Thyroid gland (tissue), 4 donors: ENCODE data around the gene ALAS1. TPM values are rescaled to one million over a fixed set of nuclear protein-coding genes. Genes with fewer than 3 reads are reported as not detected.

Experiments
- DNase-seq, 2 donors: peaks; one replicate each; pipeline ENCODE4 v3.0.0-alpha.2; 2019
- H3K27ac ChIP-seq, 3 donors: fragments of 200-600 bp; sonication (generic); 1 replicate in 2 of 3; 2 replicates in 1 of 3; pipeline ENCODE4 v1.5.1; 2016 to 2019; ENCODE audit warnings: mild to moderate bottlenecking in 1 of 3, moderate library complexity in 1 of 3
- H3K27me3 ChIP-seq: fragments of 200-600 bp; sonication (generic); one replicate; pipeline ENCODE4 v1.5.1; 2019
- H3K36me3 ChIP-seq, 2 donors: fragments of 200-600 bp; sonication (generic); one replicate each; pipeline ENCODE4 v1.5.1; 2016 to 2019
- H3K4me1 ChIP-seq, 2 donors: fragments of 200-600 bp; sonication (generic); one replicate each; pipeline ENCODE4 v1.5.1; 2017 to 2019
- H3K4me3 ChIP-seq, 3 donors: fragments of 200-600 bp; sonication (generic); replicated peaks in 1 of 3; 1 replicate in 2 of 3; 2 replicates in 1 of 3; pipeline ENCODE4 v1.5.1; 2016; ENCODE audit warnings: mild to moderate bottlenecking in 1 of 3
- H3K9me3 ChIP-seq: fragments of 200-600 bp; sonication (generic); one replicate; pipeline ENCODE4 v1.5.1; 2017
- CTCF ChIP-seq, 6 experiments: fragments of 200-600 bp in 3 of 6; fragments of 450-650 bp in 3 of 6; sonication (generic) in 3 of 6; IDR thresholded peaks; one replicate each; pipeline ENCODE4 v1.5.1; 2016 to 2019; ENCODE audit warnings: antibody characterized with exemption in 6 of 6, mild to moderate bottlenecking in 2 of 6, inconsistent platforms in 1 of 6, moderate library complexity in 1 of 6
- POLR2A ChIP-seq, 2 donors: fragments of 450-650 bp; IDR thresholded peaks; one replicate each; pipeline ENCODE4 v1.6.1; 2017; ENCODE audit warnings: antibody characterized with exemption in 2 of 2, mild to moderate bottlenecking in 2 of 2, moderate library complexity in 1 of 2
- WGBS, 2 donors: methylation state at CpG; one replicate each; pipeline ENCODE4 v1.1.5; 2017; 5-methylcytosine and 5-hydroxymethylcytosine counted together
- intact Hi-C: fragments of 100-400 bp; cut with DNase I; formaldehyde crosslinking; loops from one replicate; pipeline ENCODE4 v1.15.1; 2023
- total RNA-seq, 4 donors: library from RNA; depleted of rRNA; stranded (reverse); fragments of >200 nt; gene quantifications; one replicate each; pipeline ENCODE4 v1.2.3, GENCODE V29; 2016

Gene ALAS1
- total RNA-seq, 4 donors from 2014 or later, result 27.7 to 51.9 (median 45.9) TPM

- H3K9me3 ChIP-seq, result no peaks in the 10 kb centered on the region
- no peaks in the 10 kb centered on the region for H3K36me3 ChIP-seq
- H3K4me1 ChIP-seq, result peaks cover 40 to 45% of the 10 kb centered on the region in 2 donors
- no peak for DNase-seq
- H3K4me3 ChIP-seq, result no peak overlapping the region
- intact Hi-C loops, result no loop called here
- H3K27me3 ChIP-seq, result no peaks in the 10 kb centered on the region
- H3K27ac ChIP-seq, result no peak overlapping the region
- TF ChIP-seq CTCF (IDR thresholded peaks at IDR 0.05) (no peak), POLR2A (IDR thresholded peaks at IDR 0.05) (no peak)
- 94 to 95% methylated on average over 2 to 3 of the region's 3 CpGs for WGBS, 2 donors
These were observed 12.1 kb upstream of the ALAS1 start for GRCh38 chr3:52185837-52186236.

- Histone ChIP-seq H3K4me3 (no peak overlapping the region), H3K4me1 (peaks cover 37 to 43% of the 10 kb centered on the region in 2 donors), H3K27ac (no peak overlapping the region), H3K27me3 (no peaks in the 10 kb centered on the region), H3K36me3 (no peaks in the 10 kb centered on the region), H3K9me3 (no peaks in the 10 kb centered on the region)
- DNase-seq, result no peak
- WGBS, 2 donors, result 90 to 95% methylated on average over 9 of the region's 9 CpGs
- intact Hi-C loops, result no loop called here
- TF ChIP-seq CTCF (IDR thresholded peaks at IDR 0.05) (no peak), POLR2A (IDR thresholded peaks at IDR 0.05) (no peak)
These were observed 11.2 kb upstream of the ALAS1 start for GRCh38 chr3:52186729-52187128.

GRCh38 chr3:52188556-52188955 is 9.4 kb upstream of the ALAS1 start:
- Histone ChIP-seq H3K27me3 (no peaks in the 10 kb centered on the region), H3K9me3 (no peaks in the 10 kb centered on the region), H3K27ac (no peak overlapping the region), H3K4me3 (no peak overlapping the region), H3K36me3 (no peaks in the 10 kb centered on the region), H3K4me1 (peaks cover 20 to 25% of the 10 kb centered on the region in 2 donors)
- intact Hi-C loops, result no loop called here
- no peak for DNase-seq
- WGBS, 2 donors, result 90 to 91% methylated on average over 1 of the region's 1 CpG
- no peak for TF ChIP-seq POLR2A (IDR thresholded peaks at IDR 0.05)
- TF ChIP-seq CTCF (IDR thresholded peaks at IDR 0.05), result no peak

GRCh38 chr3:52190294-52191074 is 7.5 kb upstream of the ALAS1 start:
- Histone ChIP-seq H3K4me1 (peaks cover 20 to 31% of the 10 kb centered on the region in 2 donors), H3K9me3 (no peaks in the 10 kb centered on the region), H3K4me3 (no peak overlapping the region), H3K27ac (peak overlapping the region; percentile 2 to 61 (median 53)), H3K27me3 (no peaks in the 10 kb centered on the region), H3K36me3 (no peaks in the 10 kb centered on the region)
- intact Hi-C loops, result loop anchor here (5.0 kb wide), 1 partner anchor 43 kb away; no protein-coding TSS in a partner anchor
- TF ChIP-seq POLR2A (IDR thresholded peaks at IDR 0.05), result no peak
- no peak for TF ChIP-seq CTCF (IDR thresholded peaks at IDR 0.05)
- 52 to 65% methylated on average over 7 to 8 of the region's 9 CpGs for WGBS, 2 donors
- peak; percentile 68 to 77 for DNase-seq

- intact Hi-C loops, result loop anchor here (5.0 kb wide), 1 partner anchor 44 kb away; no protein-coding TSS in a partner anchor
- Histone ChIP-seq H3K9me3 (no peaks in the 10 kb centered on the region), H3K4me1 (peaks cover 20 to 39% of the 10 kb centered on the region in 2 donors), H3K36me3 (no peaks in the 10 kb centered on the region), H3K4me3 (no peak overlapping the region), H3K27ac (no peak overlapping the region), H3K27me3 (no peaks in the 10 kb centered on the region)
- WGBS, 2 donors, result 93 to 100% methylated on average over 4 of the region's 4 CpGs
- TF ChIP-seq POLR2A (IDR thresholded peaks at IDR 0.05) (no peak), CTCF (IDR thresholded peaks at IDR 0.05) (no peak)
- no peak for DNase-seq
These were observed 6.3 kb upstream of the ALAS1 start for GRCh38 chr3:52191663-52192062.
